ENCODE measurements around the gene CIDEB. TPM values are rescaled to one million over a fixed set of nuclear protein-coding genes. Genes with fewer than 3 reads are reported as not detected.

The CIDEB gene
- total and polyA plus RNA-seq, 9 of the 15 experiments (the other 6 are each of a cell fraction or from before 2014, with no cell fraction given) = 0.03 to 0.35 (median 0.09) TPM; not detected in 3

- no peak for TF ChIP-seq CTCFL (IDR thresholded peaks at IDR 0.05; ENCODE audit: borderline replicate concordance, insufficient read depth, low read depth, low read length, poor library complexity, severe bottlenecking)
- no peak for TF ChIP-seq KAT2B (IDR thresholded peaks at IDR 0.05; ENCODE audit: low read depth, low read length)
- no peak for TF ChIP-seq ELF1 (tag; IDR thresholded peaks at IDR 0.05)
- TF ChIP-seq BRF1 (IDR thresholded peaks at IDR 0.05; ENCODE audit: borderline replicate concordance, extremely low read depth, insufficient read length) = no peak
- TF ChIP-seq MCM2 (IDR thresholded peaks at IDR 0.05; ENCODE audit: low read depth) = no peak
- TF ChIP-seq WHSC1 (IDR thresholded peaks at IDR 0.05; ENCODE audit: low read length) = no peak
- TF ChIP-seq ZBTB2 (IDR thresholded peaks at IDR 0.05) = no peak; the same call in 1 of the 2 replicates
- no peak for TF ChIP-seq ZBTB33 (CRISPR knock-in tag; IDR thresholded peaks at IDR 0.05)
- TF ChIP-seq ARNT (IDR thresholded peaks at IDR 0.05) = peak in 1 of 2 experiments; percentile 84; a peak in 3 of 4 replicates
- TF ChIP-seq MLX (CRISPR knock-in tag; conservative IDR thresholded peaks at IDR 0.05) = no peak
- TF ChIP-seq RREB1 (CRISPR knock-in tag; IDR thresholded peaks at IDR 0.05) = no peak
- no peak for TF ChIP-seq HOMEZ (CRISPR knock-in tag; IDR thresholded peaks at IDR 0.05)
Measured at GRCh38 chr14:24255931-24256711, 51.7 kb downstream of the CIDEB start (continued).

All from K562 (cell line).